LNCaP clone FGC (cell line): Measurements from ENCODE around the gene KIF21B.

Experiments
- DNase-seq: peaks from one replicate; pipeline ENCODE4 v3.0.0-alpha.2; 2011; ENCODE audit warnings: low read depth
- H3K4me3 ChIP-seq: 2 replicates; pipeline ENCODE4 v1.5.1; 2011; ENCODE audit warnings: mild to moderate bottlenecking, low read depth, low read length, control low read depth
- TF ChIP-seq, protein P1 (sequence below): IDR thresholded peaks from 2 replicates; pipeline ENCODE4 v1.5.1; 2012; ENCODE audit warnings: mild to moderate bottlenecking; ENCODE audit not compliant: control insufficient read depth, insufficient read depth; ENCODE audit errors: extremely low read depth

Gene KIF21B

DNA sequence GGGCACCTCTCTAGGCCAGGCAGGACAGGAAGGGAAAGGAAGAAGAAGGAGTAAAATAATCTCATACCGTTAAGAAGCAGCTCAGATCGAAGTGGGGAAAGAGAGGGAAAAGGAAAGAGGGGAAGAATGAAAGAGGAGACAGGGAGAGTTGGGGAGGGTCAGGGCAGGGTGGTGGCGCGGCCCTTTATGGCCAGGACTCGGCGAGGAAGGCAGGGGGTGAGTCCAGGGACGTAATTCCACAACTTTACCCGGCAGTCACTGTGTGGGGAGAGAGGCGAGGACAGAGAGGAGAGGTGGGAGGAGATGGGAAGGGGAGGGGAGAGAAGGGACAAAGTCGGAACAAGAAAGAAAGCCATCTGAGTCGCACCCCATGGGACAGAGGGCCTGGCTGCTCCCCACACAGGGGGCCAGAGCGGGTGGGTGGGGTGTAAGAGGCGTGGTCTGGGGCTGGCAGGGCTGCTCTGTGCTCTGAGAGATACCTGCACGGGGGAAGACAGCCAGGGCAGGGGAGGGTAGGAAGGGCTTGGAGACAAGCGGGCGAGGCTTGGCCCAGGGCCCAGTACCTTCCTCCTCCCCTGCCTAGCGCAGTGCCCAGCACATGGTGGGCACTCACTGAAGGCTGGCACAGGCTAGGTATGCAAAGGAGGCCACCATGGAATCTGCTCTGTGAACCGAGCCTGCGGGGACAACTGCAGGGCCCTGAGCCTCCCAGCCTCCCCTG lies 49.4 kb downstream of the KIF21B start:
- no peak for DNase-seq
- H3K4me3 ChIP-seq, result no peak overlapping the region
- TF ChIP-seq, protein P1, sequence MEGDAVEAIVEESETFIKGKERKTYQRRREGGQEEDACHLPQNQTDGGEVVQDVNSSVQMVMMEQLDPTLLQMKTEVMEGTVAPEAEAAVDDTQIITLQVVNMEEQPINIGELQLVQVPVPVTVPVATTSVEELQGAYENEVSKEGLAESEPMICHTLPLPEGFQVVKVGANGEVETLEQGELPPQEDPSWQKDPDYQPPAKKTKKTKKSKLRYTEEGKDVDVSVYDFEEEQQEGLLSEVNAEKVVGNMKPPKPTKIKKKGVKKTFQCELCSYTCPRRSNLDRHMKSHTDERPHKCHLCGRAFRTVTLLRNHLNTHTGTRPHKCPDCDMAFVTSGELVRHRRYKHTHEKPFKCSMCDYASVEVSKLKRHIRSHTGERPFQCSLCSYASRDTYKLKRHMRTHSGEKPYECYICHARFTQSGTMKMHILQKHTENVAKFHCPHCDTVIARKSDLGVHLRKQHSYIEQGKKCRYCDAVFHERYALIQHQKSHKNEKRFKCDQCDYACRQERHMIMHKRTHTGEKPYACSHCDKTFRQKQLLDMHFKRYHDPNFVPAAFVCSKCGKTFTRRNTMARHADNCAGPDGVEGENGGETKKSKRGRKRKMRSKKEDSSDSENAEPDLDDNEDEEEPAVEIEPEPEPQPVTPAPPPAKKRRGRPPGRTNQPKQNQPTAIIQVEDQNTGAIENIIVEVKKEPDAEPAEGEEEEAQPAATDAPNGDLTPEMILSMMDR, result no peak

DNA sequence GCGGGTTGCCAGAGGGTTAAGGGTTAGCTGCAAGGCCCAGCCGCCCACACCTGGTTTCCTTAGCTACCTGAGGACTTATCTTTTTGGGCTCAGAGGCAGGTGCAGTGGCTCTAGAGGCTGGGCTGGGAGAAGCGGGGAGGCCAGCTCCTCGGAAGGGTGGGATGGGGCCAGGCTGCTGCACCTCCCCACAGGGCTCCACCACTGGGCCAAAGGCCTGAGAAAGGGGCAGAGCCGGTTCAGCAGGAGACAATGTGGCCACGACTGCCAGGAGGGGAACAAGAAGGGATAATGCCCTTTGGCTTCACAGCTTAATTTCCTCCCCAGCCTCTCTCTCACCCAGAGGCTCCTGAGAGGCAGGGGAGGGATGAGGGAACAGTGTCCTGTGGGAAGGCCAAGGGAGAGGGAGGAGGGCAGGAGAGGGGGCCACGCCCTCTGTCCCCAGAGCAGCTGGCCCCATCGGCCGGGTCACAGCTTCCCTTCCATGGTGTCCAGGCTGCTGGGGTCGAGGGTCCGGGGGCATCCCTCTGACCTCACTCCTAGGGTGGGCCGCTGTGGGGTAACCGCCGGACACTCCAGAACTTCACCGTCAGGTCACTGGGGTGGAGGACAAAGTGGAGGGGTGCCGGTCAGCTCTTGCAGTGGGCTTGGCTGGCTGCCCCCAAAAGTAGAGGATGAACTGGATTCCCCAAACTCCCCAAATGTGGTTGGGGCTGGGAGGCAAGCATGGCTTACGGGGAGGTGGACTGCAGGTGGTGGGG lies 50.4 kb downstream of the KIF21B start:
- DNase-seq, result no peak
- TF ChIP-seq, protein P1, result no peak

DNA sequence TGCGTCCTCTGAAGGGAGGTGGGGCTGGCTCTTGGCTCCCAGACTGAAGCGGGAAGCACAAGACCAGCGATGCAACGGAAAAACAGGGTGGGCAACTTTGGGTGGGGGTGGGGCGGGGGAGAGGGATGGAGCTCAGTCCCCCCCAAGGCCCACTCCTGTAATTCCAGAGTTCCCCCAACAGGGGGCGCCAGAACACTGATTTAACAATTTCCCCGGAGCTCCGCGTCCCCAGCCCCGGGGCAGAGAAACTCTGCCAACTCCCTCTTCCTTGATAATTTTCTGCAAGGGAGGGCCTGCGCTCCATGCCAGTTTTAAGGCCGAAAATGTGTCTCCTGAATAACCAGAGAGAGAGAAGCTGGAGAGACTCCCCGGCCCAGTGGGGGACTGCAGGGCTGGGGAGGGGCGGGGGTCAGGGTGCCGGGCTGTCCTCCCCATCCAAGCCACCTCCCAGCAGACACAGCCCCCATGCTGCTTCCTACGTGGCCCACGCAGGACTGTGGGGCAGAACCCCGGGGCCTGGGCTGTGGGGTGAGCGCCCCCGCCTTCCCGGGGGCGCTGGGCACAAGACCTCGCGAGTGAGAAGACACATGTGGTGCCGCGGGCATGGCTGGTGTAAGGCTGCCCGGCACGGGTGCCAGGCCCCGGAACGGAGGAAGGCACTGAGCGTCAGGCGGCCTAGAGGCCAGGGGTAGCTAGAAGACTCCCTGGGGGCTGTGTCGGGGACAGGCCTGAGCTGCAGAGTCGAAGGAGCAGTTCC lies 51.4 kb downstream of the KIF21B start:
- TF ChIP-seq, protein P1, result peak; percentile 75
- no peak overlapping the region for H3K4me3 ChIP-seq
- peak; percentile 37 for DNase-seq

More for the DNA sequence above, 50.4 kb downstream of the KIF21B start:
- H3K4me3 ChIP-seq, result no peak overlapping the region

DNA sequence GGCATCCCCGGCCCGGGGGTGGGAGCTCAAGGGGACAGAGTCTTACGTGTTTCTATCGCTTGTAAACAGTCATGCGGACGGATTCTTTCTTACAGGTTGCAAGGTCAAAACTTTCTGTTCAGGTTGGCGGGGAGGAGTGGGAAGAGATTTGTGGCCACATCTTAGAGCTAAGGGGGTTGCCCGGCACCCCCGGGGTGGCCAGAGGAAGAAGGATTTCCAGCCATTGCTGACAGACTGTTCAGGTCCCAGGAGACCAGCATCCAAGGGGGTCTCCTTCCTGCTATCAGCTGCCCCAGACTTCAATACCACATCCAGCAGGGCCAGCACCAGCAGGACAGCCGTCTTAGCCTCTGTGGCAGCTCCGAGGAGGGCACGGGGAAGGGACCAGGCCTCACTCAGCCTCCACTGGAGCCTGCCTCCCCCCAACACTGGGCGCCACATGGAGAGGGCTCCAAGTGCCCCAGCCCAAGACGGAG lies 52.0 kb downstream of the KIF21B start:
- TF ChIP-seq, protein P1, result no peak
- no peak for DNase-seq
- H3K4me3 ChIP-seq, result no peak overlapping the region

DNA sequence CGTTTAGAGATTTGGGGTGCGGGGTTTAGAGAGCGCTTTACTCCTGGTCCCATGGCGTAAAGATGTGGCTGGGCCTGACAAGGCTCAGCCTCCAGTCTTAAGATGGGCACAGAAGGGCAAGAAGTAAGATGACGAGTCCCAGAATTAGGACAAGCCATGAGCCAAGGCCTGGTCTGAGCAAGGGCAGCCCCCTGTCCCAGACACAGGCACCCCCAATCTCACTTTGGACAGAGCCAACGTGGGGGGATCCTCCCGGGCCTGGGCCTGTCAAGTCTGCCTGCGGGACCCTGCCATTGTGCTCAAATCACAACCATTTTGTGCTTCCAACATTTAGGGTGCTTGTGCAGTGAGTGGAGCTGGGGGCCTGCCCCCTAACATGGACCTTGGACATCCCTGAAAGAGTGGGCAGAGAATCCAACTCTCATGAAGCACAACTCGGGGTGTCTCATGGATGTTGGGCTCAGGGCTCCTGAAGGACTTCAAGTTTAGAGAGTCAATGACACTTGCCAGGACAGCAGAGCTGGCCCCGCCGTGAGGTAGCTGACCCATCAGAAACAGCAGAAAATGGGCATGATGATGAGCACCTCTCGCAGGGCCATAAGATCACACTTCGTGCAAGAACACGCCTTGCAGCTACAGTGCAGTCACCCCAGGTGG lies 52.6 kb downstream of the KIF21B start:
- DNase-seq, result no peak
- TF ChIP-seq, protein P1, result no peak
- H3K4me3 ChIP-seq, result no peak overlapping the region
